Measurements from ENCODE around the gene NPTXR.

The NPTXR gene

DNA sequence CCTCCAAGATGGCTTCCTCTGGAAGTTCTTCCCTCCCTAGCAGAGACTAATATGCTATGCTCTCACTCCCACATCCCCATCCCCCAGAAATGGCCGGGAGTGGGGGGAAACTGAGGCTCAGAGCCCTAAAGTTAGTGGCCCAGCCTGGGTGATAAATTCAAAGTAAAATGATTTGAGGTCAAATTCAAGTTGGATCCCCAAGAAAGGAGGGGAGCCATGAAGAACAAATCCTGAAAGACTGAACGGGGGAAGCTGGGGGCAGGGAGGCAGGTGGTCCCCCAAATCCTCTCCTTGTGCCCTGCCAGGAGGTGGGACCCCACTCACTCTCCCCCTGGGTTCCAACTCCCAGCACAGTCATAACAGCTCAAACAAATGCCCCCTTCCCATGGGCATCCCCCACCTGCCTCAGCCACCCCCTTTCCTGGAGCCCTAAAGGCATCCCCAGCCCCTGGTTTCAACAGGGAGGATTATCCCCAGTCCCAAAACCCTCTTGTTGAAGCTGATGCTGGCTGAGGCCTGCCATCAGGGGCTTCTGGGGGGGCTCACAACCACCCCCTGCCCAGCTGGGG is 27.0 kb upstream of the NPTXR start:
- Histone ChIP-seq H3K18ac (ENCODE audit: low read length) (peak overlapping the region; percentile 85), H3K23ac (ENCODE audit: low read length) (no peak overlapping the region), H2BK5ac (ENCODE audit: low read length) (no peak overlapping the region), H4K8ac (ENCODE audit: low read depth, low read length) (no peak overlapping the region), H3K4me3 (ENCODE audit: low read length) (peak overlapping the region; percentile 52), H3K56ac (ENCODE audit: low read length) (peak overlapping the region; percentile 86), H3K4ac (ENCODE audit: low read depth, low read length) (peak overlapping the region; percentile 58), H3K79me2 (ENCODE audit: control insufficient read depth, insufficient read depth, low read length) (peaks cover 2% of the 10 kb centered on the region), H3K4me2 (ENCODE audit: low read length) (peak overlapping the region; percentile 24), H3K79me1 (ENCODE audit: low read length) (peaks cover 7% of the 10 kb centered on the region), H2AK5ac (ENCODE audit: low read length) (no peak overlapping the region), H4K5ac (ENCODE audit: low read length) (no peak overlapping the region), H2BK15ac (replicated peaks; ENCODE audit: low read depth) (no peak overlapping the region), H3K27ac (ENCODE audit: low read depth, low read length) (no peak overlapping the region), H3K4me1 (ENCODE audit: control insufficient read depth, low read depth, low read length) (peaks cover 5% of the 10 kb centered on the region), H3K9ac (ENCODE audit: low read length) (peak overlapping the region; percentile 71), H3K27me3 (ENCODE audit: insufficient read depth, low read length, poor library complexity) (no peaks in the 10 kb centered on the region), H3K36me3 (ENCODE audit: control insufficient read depth, insufficient read depth, low read length) (no peaks in the 10 kb centered on the region), H2BK120ac (ENCODE audit: low read depth, low read length) (no peak overlapping the region)
- no peak for DNase-seq
- no CpG with 5 or more reads among the region's 2 CpGs for WGBS (ENCODE audit: extremely low coverage, insufficient coverage, low lambda C conversion rate)

GRCh38 chr22:38870312-38870741 is 26.5 kb upstream of the NPTXR start:
- no peak overlapping the region for H3K4me2 ChIP-seq (ENCODE audit: low read length)
- no peaks in the 10 kb centered on the region for H3K36me3 ChIP-seq (ENCODE audit: control insufficient read depth, insufficient read depth, low read length)
- no peak overlapping the region for H3K27ac ChIP-seq (ENCODE audit: low read depth, low read length)
- peak overlapping the region; percentile 28 for H3K56ac ChIP-seq (ENCODE audit: low read length)
- peaks cover 2% of the 10 kb centered on the region for H3K79me2 ChIP-seq (ENCODE audit: control insufficient read depth, insufficient read depth, low read length)
- no CpG with 5 or more reads among the region's 12 CpGs for WGBS (ENCODE audit: extremely low coverage, insufficient coverage, low lambda C conversion rate)
- no peak overlapping the region for H3K23ac ChIP-seq (ENCODE audit: low read length)
- no peak overlapping the region for H2BK5ac ChIP-seq (ENCODE audit: low read length)
- H2BK15ac ChIP-seq (replicated peaks; ENCODE audit: low read depth) = no peak overlapping the region
- no peak overlapping the region for H3K18ac ChIP-seq (ENCODE audit: low read length)
- H2AK5ac ChIP-seq (ENCODE audit: low read length) = no peak overlapping the region
- H3K4me1 ChIP-seq (ENCODE audit: control insufficient read depth, low read depth, low read length) = peaks cover 5% of the 10 kb centered on the region
- H2BK120ac ChIP-seq (ENCODE audit: low read depth, low read length) = no peak overlapping the region
- no peak overlapping the region for H3K9ac ChIP-seq (ENCODE audit: low read length)
- H3K4ac ChIP-seq (ENCODE audit: low read depth, low read length) = no peak overlapping the region
- DNase-seq = peak; percentile 91
- no peak overlapping the region for H3K4me3 ChIP-seq (ENCODE audit: low read length)
- H4K8ac ChIP-seq (ENCODE audit: low read depth, low read length) = no peak overlapping the region
- no peaks in the 10 kb centered on the region for H3K27me3 ChIP-seq (ENCODE audit: insufficient read depth, low read length, poor library complexity)
- peaks cover 7% of the 10 kb centered on the region for H3K79me1 ChIP-seq (ENCODE audit: low read length)
- H4K5ac ChIP-seq (ENCODE audit: low read length) = no peak overlapping the region

- Histone ChIP-seq H3K4me3 (ENCODE audit: low read length) (no peak overlapping the region), H3K23ac (ENCODE audit: low read length) (no peak overlapping the region), H3K56ac (ENCODE audit: low read length) (peak overlapping the region; percentile 28), H2AK5ac (ENCODE audit: low read length) (no peak overlapping the region), H3K4me1 (ENCODE audit: control insufficient read depth, low read depth, low read length) (peaks cover 5% of the 10 kb centered on the region), H3K79me2 (ENCODE audit: control insufficient read depth, insufficient read depth, low read length) (peaks cover 2% of the 10 kb centered on the region), H3K9ac (ENCODE audit: low read length) (peak overlapping the region; percentile 35), H3K4me2 (ENCODE audit: low read length) (no peak overlapping the region), H3K27ac (ENCODE audit: low read depth, low read length) (no peak overlapping the region), H2BK5ac (ENCODE audit: low read length) (no peak overlapping the region), H3K27me3 (ENCODE audit: insufficient read depth, low read length, poor library complexity) (no peaks in the 10 kb centered on the region), H3K4ac (ENCODE audit: low read depth, low read length) (no peak overlapping the region), H4K5ac (ENCODE audit: low read length) (no peak overlapping the region), H2BK120ac (ENCODE audit: low read depth, low read length) (no peak overlapping the region), H3K36me3 (ENCODE audit: control insufficient read depth, insufficient read depth, low read length) (peaks cover 2% of the 10 kb centered on the region), H4K8ac (ENCODE audit: low read depth, low read length) (no peak overlapping the region), H3K79me1 (ENCODE audit: low read length) (peaks cover 7% of the 10 kb centered on the region), H3K18ac (ENCODE audit: low read length) (no peak overlapping the region), H2BK15ac (replicated peaks; ENCODE audit: low read depth) (no peak overlapping the region)
- no CpG with 5 or more reads among the region's 3 CpGs for WGBS (ENCODE audit: extremely low coverage, insufficient coverage, low lambda C conversion rate)
- DNase-seq = no peak
Observed at GRCh38 chr22:38869663-38870062, 25.8 kb upstream of the NPTXR start.

- no CpG with 5 or more reads among the region's 8 CpGs for WGBS (ENCODE audit: extremely low coverage, insufficient coverage, low lambda C conversion rate)
- H2BK120ac ChIP-seq (ENCODE audit: low read depth, low read length) = no peak overlapping the region
- no peak overlapping the region for H2BK5ac ChIP-seq (ENCODE audit: low read length)
- no peak overlapping the region for H3K4ac ChIP-seq (ENCODE audit: low read depth, low read length)
- H3K4me2 ChIP-seq (ENCODE audit: low read length) = no peak overlapping the region
- H4K8ac ChIP-seq (ENCODE audit: low read depth, low read length) = no peak overlapping the region
- H3K18ac ChIP-seq (ENCODE audit: low read length) = no peak overlapping the region
- no peak overlapping the region for H2BK15ac ChIP-seq (replicated peaks; ENCODE audit: low read depth)
- peaks cover 5% of the 10 kb centered on the region for H3K4me1 ChIP-seq (ENCODE audit: control insufficient read depth, low read depth, low read length)
- H3K27me3 ChIP-seq (ENCODE audit: insufficient read depth, low read length, poor library complexity) = no peaks in the 10 kb centered on the region
- peaks cover 2% of the 10 kb centered on the region for H3K36me3 ChIP-seq (ENCODE audit: control insufficient read depth, insufficient read depth, low read length)
- H3K27ac ChIP-seq (ENCODE audit: low read depth, low read length) = no peak overlapping the region
- no peak overlapping the region for H3K9ac ChIP-seq (ENCODE audit: low read length)
- no peak overlapping the region for H3K56ac ChIP-seq (ENCODE audit: low read length)
- H3K4me3 ChIP-seq (ENCODE audit: low read length) = no peak overlapping the region
- peaks cover 2% of the 10 kb centered on the region for H3K79me2 ChIP-seq (ENCODE audit: control insufficient read depth, insufficient read depth, low read length)
- H3K23ac ChIP-seq (ENCODE audit: low read length) = no peak overlapping the region
- no peak overlapping the region for H4K5ac ChIP-seq (ENCODE audit: low read length)
- peaks cover 7% of the 10 kb centered on the region for H3K79me1 ChIP-seq (ENCODE audit: low read length)
- peak; percentile 81 for DNase-seq
- no peak overlapping the region for H2AK5ac ChIP-seq (ENCODE audit: low read length)
Observed at GRCh38 chr22:38868886-38869381, 25.1 kb upstream of the NPTXR start.

DNA sequence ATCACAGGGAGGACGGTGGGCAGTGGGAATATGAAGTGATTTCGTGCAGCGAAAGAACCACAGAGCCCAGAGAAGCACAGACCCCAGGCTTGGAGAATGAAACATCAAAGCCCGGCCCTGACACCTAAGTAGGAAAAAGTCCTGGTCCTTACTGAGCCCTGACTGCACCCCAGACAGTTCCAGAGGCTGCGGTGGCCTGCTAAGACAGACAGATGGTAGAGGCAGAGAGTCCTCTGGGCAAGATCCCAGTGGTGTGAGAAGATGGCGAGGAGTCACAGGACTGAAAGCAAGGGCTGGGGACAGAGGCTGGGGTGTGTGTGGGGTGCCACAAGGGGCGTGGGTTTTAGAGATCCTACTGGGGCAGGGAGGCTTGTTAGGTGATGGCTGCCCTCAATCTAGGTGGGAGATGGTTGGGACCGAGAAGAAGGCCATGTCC is 24.5 kb upstream of the NPTXR start:
- Histone ChIP-seq H3K4me3 (ENCODE audit: low read length) (no peak overlapping the region), H3K79me1 (ENCODE audit: low read length) (peaks cover 7% of the 10 kb centered on the region), H3K23ac (ENCODE audit: low read length) (no peak overlapping the region), H3K27ac (ENCODE audit: low read depth, low read length) (no peak overlapping the region), H2BK15ac (replicated peaks; ENCODE audit: low read depth) (no peak overlapping the region), H2BK120ac (ENCODE audit: low read depth, low read length) (no peak overlapping the region), H3K56ac (ENCODE audit: low read length) (no peak overlapping the region), H3K18ac (ENCODE audit: low read length) (no peak overlapping the region), H4K5ac (ENCODE audit: low read length) (no peak overlapping the region), H2BK5ac (ENCODE audit: low read length) (no peak overlapping the region), H3K9ac (ENCODE audit: low read length) (no peak overlapping the region), H3K79me2 (ENCODE audit: control insufficient read depth, insufficient read depth, low read length) (peaks cover 2% of the 10 kb centered on the region), H2AK5ac (ENCODE audit: low read length) (no peak overlapping the region), H3K4ac (ENCODE audit: low read depth, low read length) (no peak overlapping the region), H3K4me1 (ENCODE audit: control insufficient read depth, low read depth, low read length) (peaks cover 3% of the 10 kb centered on the region), H3K4me2 (ENCODE audit: low read length) (no peak overlapping the region), H3K27me3 (ENCODE audit: insufficient read depth, low read length, poor library complexity) (no peaks in the 10 kb centered on the region), H3K36me3 (ENCODE audit: control insufficient read depth, insufficient read depth, low read length) (peaks cover 2% of the 10 kb centered on the region), H4K8ac (ENCODE audit: low read depth, low read length) (no peak overlapping the region)
- no peak for DNase-seq
- no CpG with 5 or more reads among the region's 8 CpGs for WGBS (ENCODE audit: extremely low coverage, insufficient coverage, low lambda C conversion rate)
